PC-3 (cell line): ENCODE results near the gene SCIN.

ENCODE experiments used
- CTCF ChIP-seq: fragments of 300-600 bp; sonication (generic); conservative IDR thresholded peaks from 2 replicates; pipeline ENCODE4 v1.5.1; 2017; ENCODE audit warnings: antibody characterized with exemption, low read depth, mild to moderate bottlenecking, low read length
- EZH2 ChIP-seq: fragments of 300-600 bp; sonication (generic); IDR thresholded peaks from one replicate; pipeline ENCODE4 v1.6.1; 2017; ENCODE audit warnings: antibody characterized with exemption, mild to moderate bottlenecking, low read length; ENCODE audit not compliant: unreplicated experiment
- EZH2phosphoT487 ChIP-seq: fragments of 300-600 bp; sonication (generic); IDR thresholded peaks from 2 replicates; pipeline ENCODE4 v1.6.1; 2018; ENCODE audit warnings: mild to moderate bottlenecking, antibody characterized with exemption, low read length, borderline replicate concordance

- TF ChIP-seq CTCF: no peak
- no peak for TF ChIP-seq EZH2
- no peak for TF ChIP-seq EZH2phosphoT487
Measured at GRCh38 chr7:12564996-12565764, 5.3 kb upstream of the SCIN start.
